Right renal pelvis (tissue), 4 donors: Measurements from ENCODE around the gene SH2D2A. TPM values are rescaled to one million over a fixed set of nuclear protein-coding genes. Genes with fewer than 3 reads are reported as not detected.

Experiments
- DNase-seq, 4 donors: peaks; one replicate each; pipeline ENCODE4 v3.0.0-alpha.2; 2013; ENCODE audit warnings: low read depth in 4 of 4, low spot score in 3 of 4, missing footprints in 1 of 4
- polyA plus RNA-seq, 4 donors: library from polyadenylated mRNA; unstranded; fragments of 120-200 nt; gene quantifications; one replicate each; pipeline ENCODE4 v1.2.1, GENCODE V29; 2013; ENCODE audit not compliant: insufficient read length in 4 of 4

The SH2D2A gene
- polyA plus RNA-seq, 4 donors: 0.71 to 0.79 (median 0.76) TPM

GRCh38 chr1:156805766-156806511, 10.7 kb downstream of the SH2D2A start:
- DNase-seq: peak; percentile 57 to 75 (median 66)

DNA sequence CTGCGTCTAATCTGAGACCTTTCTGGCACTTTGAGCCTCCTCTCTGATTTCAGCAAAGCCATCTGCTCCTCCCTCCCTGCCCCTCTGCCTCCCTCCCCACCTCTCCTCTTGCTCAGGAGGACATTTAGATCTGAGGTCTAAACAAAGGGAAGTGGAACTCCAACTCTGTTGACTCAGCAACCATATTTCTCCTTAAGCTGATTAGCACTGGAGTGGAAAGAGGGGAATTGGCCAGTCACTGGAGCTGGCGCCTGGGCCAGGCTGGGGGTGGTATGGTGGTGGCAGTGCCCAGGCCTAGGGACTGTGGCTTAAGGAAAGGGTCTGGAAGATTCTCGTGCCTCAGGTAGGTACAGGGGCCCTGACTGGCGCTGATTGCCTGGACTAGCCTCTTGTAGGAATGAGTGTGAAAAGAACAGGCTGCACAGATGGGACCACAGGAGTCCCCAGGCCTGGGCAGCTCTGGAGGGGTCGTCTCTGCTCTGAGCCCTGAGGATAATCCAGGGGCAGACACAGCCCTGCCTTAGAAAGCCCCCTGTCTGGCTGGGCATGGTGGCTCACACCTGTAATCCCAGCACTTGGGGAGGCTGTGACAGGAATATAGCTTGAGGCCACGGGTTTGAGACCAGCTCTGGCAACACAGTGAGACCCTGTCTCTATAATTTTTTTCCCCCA, 11.9 kb downstream of the SH2D2A start:
- DNase-seq: no peak

- no peak for DNase-seq
Observed at GRCh38 chr1:156804026-156804425, 12.6 kb downstream of the SH2D2A start.

GRCh38 chr1:156803086-156803851, 13.4 kb downstream of the SH2D2A start:
- DNase-seq: no peak

DNA sequence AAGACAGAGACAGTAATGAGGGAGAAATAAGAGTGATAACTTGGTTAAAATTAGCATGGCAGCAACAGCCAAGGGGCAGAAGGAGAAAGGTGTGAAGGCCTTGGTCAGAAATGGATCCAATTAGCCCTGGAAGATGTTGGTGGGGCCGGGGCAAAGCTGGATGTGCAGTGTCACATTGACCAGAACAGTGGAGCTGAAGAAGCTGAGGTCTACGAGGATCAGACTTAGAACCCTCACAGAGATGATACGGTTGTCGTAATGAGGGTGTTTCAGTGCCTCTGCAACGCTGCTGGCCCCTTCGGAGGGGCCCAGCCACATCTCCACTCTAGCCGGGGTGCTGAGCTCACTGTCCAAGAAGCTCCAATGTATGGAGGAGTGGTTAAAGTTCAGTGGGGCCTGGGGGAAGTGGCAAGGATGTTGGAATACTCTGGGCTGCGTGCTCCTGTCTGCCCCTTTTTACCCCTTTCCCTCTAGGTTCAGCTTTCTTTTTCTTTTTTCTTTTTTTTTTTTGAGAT, 14.2 kb downstream of the SH2D2A start:
- no peak for DNase-seq

- no peak for DNase-seq
Observed at GRCh38 chr1:156801409-156802121, 15.1 kb downstream of the SH2D2A start.

GRCh38 chr1:156797212-156797871, 19.3 kb downstream of the SH2D2A start:
- DNase-seq: no peak

DNA sequence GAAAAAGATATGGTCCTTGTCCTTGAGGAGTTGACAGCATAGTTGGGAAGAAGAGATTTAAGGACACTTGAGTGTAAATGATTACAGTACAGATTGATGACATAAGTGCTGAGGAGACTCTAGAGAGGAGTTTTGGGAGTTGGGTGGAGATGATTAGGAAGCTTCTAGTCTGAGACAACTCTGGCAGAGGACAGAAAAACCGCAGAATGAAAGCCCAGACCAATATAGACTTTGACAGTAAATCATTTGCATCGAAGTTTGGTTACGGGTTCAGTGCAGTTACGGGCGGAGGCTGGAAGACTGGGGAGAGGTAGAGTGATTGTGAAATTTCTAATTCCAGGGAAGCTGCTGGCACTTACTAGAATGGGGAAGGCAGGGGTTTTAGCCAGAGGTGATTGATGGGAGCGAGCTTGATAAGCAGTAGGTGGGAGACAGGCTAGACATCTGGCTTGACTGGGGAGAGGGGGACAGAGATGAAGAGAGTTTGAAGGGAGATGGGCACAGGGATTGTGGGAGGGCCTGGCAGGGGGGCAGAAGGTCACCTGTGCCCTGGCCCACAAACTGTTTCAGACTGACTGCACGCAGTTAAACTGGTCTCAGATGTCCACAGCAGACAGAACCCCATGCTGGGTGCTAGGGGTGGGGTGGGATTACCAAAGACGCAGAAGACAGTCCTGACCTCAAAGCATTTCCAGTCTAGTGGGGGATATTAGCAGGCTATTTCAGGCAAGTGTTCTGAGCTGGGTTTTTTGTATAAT, 20.1 kb downstream of the SH2D2A start:
- no peak for DNase-seq

- no peak for DNase-seq
Observed at GRCh38 chr1:156795787-156796186, 20.9 kb downstream of the SH2D2A start.

DNA sequence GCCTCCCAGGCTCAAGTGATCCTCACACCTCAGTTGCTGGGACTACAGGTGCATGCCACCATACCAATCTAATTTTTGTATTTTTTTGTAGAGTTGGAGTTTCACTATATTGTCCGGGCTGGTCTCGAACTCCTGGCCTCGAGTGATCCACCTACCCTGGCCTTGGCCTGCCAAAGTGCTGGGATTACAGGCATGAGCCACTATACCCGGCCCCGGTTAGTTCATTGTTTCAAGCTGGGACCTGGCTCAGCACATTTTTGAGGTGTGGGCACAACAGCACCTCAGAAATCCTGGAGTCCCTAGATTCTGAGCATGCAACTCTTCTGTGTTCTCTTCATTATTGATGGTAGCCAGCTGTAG, 21.3 kb downstream of the SH2D2A start:
- DNase-seq: no peak

GRCh38 chr1:156794506-156795373, 21.9 kb downstream of the SH2D2A start:
- no peak for DNase-seq

DNA sequence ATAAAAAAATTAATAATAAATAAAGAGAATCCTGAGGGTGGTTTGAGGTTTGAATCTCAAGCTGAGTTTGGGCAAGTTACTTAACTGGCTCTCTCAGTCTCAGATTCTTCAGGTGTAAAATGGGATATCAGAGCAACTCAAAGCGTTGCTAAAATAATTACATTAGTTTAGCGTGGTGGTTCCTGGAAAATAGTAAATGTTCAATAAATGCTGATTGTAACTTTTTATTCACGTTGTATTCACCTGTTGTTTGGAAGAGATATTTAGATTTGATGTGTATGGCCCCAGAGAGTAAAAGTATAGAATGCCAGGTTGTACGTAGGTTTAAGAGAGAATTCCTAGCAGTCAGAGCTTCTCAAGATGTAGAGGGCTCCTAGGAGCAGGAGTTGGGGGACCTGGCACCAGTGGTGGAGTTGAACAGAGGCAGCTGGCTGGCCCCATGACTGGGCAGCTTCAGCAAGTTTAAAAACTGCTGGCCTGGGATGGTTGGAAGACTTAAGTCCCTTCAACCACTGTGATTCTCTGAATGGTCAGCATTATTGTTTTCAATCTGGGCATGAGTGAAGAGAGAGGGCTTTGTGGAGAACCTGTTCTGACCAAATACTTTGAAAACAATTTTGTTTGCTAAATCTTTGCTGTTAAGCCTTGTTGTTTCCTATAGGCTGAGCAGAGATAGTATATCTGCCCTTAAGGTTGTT, 26.9 kb downstream of the SH2D2A start:
- DNase-seq: no peak

- no peak for DNase-seq
Observed at GRCh38 chr1:156788136-156788535, 28.5 kb downstream of the SH2D2A start.

DNA sequence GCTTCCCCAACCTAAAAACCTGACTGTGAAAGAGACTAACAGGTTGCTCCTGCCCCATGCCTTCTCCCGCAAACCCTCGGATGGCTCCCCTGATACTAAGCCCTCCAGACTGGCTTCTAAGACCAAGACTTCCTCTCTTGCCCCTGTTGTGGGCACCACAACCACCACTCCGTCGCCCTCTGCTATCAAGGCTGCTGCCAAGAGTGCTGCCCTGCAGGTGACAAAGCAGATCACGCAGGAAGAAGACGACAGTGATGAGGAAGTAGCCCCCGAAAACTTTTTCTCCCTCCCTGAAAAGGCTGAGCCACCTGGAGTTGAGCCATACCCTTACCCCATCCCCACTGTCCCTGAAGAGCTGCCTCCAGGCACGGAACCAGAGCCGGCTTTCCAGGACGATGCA, 30.0 kb downstream of the SH2D2A start:
- no peak for DNase-seq

- no peak for DNase-seq
Observed at GRCh38 chr1:156785458-156785857, 31.2 kb downstream of the SH2D2A start.

GRCh38 chr1:156781585-156782186, 35.0 kb downstream of the SH2D2A start:
- no peak for DNase-seq

DNA sequence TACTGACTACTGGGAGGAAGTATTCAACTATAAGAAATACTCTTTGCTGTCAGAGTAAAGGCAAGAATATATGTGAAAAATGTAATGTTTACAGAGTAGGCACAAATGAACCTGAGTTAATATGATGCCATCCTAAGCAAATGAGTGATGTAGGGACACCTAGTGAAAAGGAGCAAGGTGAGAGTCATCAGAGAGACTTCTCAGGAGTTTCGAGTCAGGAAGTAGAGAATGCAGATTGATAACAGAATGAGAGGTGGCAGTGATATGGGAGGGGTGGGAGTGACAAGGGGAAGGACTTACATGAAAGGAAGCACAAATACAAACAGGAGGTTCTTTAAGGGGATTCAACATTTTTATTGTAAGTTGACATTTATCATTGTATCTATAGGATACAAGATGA, 39.1 kb downstream of the SH2D2A start:
- no peak for DNase-seq

DNA sequence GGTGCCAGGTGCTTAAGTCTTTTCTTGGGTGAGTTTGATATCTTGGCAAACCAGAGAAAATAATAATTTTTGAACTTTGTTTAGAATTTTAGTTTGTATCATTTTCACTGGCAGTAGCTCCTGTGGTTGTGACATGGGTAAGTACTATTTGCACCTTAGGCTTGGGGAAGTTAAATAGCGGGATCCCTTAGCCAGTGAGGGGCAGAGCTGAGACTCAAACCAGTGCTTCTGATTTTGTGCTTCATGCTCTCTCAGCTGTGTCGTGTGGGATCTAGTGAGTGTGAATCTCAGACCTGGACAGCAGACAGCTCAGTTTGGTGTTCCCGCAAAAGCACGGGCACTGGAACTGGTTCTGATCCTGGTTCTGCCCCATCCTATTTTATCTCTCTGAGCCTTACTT, 39.7 kb downstream of the SH2D2A start:
- DNase-seq: no peak
